Neuron (in vitro differentiated cells): ENCODE results near the gene MTG2.

Experiments used
- H2AFZ ChIP-seq: one replicate; pipeline ENCODE4 v1.6.1; 2013; ENCODE audit warnings: low read depth, mild to moderate bottlenecking, inconsistent platforms, low read length, moderate library complexity
- H3K27me3 ChIP-seq: one replicate; pipeline ENCODE4 v1.6.1; 2013; ENCODE audit warnings: low read length; ENCODE audit not compliant: insufficient read depth
- H3K36me3 ChIP-seq: one replicate; pipeline ENCODE4 v1.6.1; 2013; ENCODE audit warnings: low read length; ENCODE audit not compliant: insufficient read depth
- H3K4me1 ChIP-seq: one replicate; pipeline ENCODE4 v1.6.1; 2013; ENCODE audit warnings: low read length; ENCODE audit not compliant: insufficient read depth
- H3K4me3 ChIP-seq: 2 replicates; pipeline ENCODE4 v1.5.1; 2013; ENCODE audit warnings: mild to moderate bottlenecking, low read length, moderate library complexity
- H3K9me3 ChIP-seq: one replicate; pipeline ENCODE4 v1.6.1; 2013; ENCODE audit warnings: low read length

Gene MTG2

DNA sequence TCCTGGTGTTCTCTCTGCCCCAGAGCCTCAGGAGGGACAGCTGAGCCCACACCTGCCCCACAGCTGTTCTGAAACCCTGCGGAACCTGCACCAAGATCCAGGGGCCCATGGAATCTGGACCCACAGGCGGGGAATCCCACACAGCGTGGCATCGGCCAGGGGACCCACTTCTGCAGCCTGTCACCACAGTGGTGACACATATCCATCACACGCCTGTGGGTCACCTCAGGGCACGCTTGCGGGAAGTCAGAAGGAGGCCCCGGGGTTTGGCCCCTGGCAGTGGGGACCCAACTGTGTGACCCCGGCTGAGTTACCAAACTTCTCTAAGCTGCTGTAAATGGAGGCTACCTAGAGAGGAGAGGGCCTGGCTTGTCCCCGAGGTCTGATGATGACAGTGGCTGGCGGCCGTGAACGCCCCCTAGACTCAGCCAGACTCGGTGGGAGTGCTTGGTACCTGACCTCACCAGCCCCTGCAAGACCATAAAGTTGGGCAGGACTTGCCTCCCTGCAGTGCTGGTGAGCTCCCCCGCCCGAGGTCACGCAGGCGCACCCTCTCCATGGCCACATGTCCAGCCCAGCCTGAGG, 39.5 kb downstream of the MTG2 start:
- Histone ChIP-seq H2AFZ (no peak overlapping the region), H3K27me3 (peaks cover 62% of the 10 kb centered on the region), H3K36me3 (no peaks in the 10 kb centered on the region), H3K4me3 (no peak overlapping the region), H3K9me3 (no peaks in the 10 kb centered on the region), H3K4me1 (peaks cover 26% of the 10 kb centered on the region)

DNA sequence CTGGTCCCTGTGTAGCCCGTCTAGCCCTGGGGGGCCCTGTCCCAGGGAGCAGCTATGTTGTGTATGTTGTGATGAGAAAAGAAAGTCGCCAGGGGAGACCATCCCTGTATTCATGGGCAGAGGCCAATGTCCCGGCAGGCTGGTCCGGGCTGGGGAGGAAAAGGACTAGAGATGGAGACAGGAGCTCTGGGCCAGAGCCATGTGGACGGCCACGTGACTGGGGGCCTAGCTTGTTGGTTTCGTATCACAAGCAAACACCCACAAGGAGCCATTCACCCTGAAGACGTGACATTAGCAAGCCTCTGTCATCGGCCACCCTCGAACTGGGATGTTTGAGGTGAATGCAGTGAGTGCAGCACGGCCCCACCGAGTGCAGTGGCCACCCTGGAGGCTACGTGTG, 40.1 kb downstream of the MTG2 start:
- no peaks in the 10 kb centered on the region for H3K9me3 ChIP-seq
- H3K27me3 ChIP-seq: peaks cover 62% of the 10 kb centered on the region
- no peaks in the 10 kb centered on the region for H3K36me3 ChIP-seq
- H2AFZ ChIP-seq: no peak overlapping the region
- H3K4me3 ChIP-seq: no peak overlapping the region
- peaks cover 26% of the 10 kb centered on the region for H3K4me1 ChIP-seq

DNA sequence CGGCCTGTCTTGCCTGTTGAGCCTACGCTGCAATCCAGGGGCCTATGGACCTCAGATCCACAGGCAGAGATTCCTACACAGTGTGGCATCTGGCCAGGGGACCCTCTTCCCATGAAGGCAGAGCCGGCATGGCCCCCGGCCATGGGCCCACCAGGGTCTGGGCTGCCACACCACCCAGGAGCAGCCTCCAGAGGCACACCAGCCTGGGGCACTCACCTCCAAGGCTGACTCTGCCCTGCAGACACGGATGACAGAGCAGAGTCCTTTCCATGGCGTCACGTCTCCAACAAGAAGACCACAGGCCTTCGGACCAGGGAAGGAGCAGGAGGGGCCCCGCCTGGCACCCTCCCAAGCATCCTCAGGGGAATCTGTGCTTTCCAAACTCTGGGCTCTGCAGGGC, 40.7 kb downstream of the MTG2 start:
- Histone ChIP-seq H3K36me3 (no peaks in the 10 kb centered on the region), H3K27me3 (peaks cover 57% of the 10 kb centered on the region), H3K9me3 (no peaks in the 10 kb centered on the region), H3K4me3 (no peak overlapping the region), H3K4me1 (peaks cover 23% of the 10 kb centered on the region), H2AFZ (no peak overlapping the region)

DNA sequence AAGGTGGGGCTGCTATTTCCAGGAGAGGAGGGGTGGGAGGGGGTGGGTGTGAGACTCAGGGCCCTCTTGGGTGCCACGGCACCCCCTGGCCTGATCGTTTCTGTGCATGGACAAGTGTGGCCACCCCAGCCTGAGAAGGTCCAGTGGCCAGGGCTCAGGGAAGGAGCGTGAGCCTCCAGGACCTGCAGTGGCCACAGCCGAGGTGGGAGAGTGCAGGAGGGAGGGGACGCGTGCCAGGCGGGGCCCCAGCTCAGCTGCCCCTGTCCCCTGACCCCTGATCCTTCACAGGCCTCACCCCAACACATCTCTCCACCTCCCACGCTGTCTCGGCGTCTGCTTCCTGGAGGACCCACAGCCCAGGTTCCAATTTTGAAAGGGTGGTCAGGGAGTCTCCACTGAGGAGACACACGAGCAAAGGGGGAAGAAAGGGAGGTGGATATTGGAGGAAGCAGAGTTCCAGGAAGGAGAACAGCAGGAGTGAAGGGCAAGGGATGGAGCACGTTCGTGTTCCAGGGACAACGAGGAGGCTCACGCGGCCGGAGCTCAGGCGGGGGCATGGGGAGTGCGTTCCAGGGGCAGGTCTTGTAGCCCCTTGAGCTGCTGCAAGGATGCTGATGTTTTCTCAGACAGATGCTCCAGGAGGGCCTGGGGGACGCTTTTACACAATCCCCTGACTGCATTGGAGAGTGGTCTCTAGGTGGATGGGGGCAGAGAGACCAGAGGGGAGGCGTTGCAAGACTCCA, 41.5 kb downstream of the MTG2 start:
- H3K36me3 ChIP-seq: no peaks in the 10 kb centered on the region
- H3K4me3 ChIP-seq: no peak overlapping the region
- H3K9me3 ChIP-seq: no peaks in the 10 kb centered on the region
- H3K27me3 ChIP-seq: peaks cover 55% of the 10 kb centered on the region
- H2AFZ ChIP-seq: no peak overlapping the region
- peaks cover 18% of the 10 kb centered on the region for H3K4me1 ChIP-seq

DNA sequence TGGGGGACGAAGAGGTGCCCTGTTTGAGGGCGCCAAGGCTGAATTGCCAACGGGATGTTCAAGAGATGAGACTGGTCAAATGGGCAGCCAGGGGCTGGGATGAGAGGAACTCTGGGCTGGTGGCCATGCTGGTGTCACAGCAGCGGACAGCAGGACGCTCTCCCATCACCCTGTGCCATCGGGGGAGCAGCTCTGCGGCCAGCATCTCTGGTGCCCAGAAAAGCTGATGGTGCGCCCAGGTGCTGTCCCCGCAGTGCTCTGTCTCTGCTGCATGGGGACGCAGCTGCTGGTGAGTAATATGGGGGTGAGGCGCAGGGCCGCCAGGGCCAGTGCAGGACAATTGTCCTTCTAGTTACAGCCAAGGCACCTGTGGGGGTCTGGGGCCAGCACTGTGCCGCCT, 42.2 kb downstream of the MTG2 start:
- Histone ChIP-seq H3K4me1 (peaks cover 14% of the 10 kb centered on the region), H3K36me3 (no peaks in the 10 kb centered on the region), H3K4me3 (no peak overlapping the region), H3K9me3 (no peaks in the 10 kb centered on the region), H2AFZ (no peak overlapping the region), H3K27me3 (peaks cover 55% of the 10 kb centered on the region)

DNA sequence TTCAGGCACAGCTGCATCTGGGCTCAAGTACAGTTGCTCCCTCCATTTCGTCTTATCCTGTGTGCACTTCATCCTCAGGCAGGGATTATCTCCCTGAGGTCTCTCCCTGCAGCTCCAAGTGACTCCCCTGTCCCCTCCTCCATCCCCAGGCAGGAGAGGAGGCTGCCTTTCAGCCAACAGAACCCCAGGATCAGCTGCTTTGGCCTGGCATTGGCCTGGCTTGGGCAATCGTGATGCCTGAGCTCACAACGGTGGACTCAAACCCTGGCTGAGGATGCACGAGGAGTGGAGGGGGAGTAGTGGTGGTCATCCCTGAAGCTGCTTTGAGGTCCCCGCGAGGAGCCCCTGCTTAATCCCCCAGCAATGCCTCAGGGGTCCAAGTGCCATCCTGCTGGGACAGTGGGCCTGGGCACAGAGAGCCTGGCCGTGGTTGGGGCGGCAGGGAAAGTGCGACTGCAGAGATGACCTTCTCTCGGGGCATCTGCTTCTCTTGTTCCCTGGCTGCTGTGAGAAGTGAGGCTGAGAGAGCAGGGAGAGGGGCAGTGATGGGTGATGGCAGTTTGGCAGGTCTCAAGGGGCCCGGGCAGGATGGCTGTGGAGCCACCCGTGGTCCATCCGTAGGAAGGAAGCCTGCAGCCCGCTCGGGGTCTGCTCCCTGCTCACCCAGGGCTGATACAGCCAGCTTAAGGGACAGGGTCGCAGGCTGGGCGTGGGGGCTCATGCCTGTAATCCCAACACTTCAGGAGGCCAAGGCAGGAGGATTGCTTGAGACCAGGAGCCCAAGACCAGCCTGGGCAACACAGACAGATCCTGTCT, 43.2 kb downstream of the MTG2 start:
- Histone ChIP-seq H3K36me3 (no peaks in the 10 kb centered on the region), H3K9me3 (no peaks in the 10 kb centered on the region), H3K4me1 (peaks cover 7% of the 10 kb centered on the region), H3K27me3 (peaks cover 51% of the 10 kb centered on the region), H2AFZ (no peak overlapping the region), H3K4me3 (no peak overlapping the region)

DNA sequence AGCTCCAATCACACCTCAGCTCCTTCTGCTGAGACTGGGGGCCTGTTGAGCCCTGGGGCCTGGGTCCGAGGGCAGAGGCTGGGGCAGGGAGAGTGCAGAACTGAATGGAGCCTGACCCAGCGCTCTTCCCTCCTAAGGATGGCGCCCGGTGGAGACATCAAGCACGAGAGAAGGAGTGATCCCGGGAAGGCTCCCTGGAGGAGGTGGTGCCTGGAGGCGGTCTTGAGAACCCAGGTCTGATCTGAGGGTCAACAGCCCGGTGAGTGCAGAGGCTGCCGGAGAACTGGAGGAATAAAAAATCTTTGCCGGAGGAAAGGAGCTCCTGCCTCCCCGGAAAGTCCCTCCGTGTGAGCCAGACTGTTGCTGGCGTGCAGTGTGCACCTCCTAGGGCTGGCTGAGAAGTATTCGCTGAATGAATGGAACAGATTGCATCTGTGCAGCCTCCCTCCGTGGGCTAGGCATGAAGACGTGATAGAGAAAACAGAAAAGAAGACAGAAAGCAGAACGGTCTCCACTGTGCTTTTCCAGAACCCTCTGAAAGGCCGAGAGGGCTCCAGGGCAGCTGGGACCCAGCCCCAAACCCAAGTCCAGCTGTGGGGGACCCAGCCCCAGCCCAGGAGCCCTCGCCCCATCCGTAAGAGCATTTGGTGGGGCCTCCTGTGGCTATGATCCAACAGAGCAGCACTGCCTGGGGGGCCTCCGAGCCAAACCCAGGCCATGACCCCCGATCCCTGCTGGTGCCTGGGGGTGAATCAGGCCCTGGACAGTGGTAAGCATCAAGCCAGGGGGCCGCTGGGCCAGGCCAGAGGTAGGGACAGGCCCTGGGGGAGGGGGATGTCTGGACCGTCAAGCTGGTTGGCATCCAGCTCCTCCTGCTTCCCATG, 44.1 kb downstream of the MTG2 start:
- Histone ChIP-seq H2AFZ (no peak overlapping the region), H3K4me3 (no peak overlapping the region), H3K9me3 (no peaks in the 10 kb centered on the region), H3K4me1 (no peaks in the 10 kb centered on the region), H3K27me3 (peaks cover 42% of the 10 kb centered on the region), H3K36me3 (no peaks in the 10 kb centered on the region)

DNA sequence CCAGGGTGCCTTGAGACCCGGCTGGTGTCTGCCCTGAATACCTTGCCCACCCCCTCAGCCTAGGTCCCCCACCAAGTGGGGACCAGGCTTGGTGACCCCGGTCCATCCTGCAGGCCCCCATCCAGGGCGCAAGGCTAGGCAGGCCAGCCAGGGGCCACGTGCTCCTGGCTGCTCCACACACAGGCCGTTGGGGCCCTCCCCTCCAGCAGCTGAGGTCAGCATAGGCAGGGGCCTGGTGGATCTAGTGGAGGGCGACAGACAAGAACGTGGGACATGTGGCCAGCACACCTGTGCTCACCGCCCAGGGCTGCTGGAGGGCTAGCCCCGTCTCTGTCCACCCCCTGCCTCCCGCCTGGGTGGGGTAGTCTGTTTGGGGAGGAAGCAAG, 44.8 kb downstream of the MTG2 start:
- Histone ChIP-seq H3K4me1 (no peaks in the 10 kb centered on the region), H3K27me3 (peaks cover 36% of the 10 kb centered on the region), H2AFZ (no peak overlapping the region), H3K9me3 (no peaks in the 10 kb centered on the region), H3K4me3 (no peak overlapping the region), H3K36me3 (no peaks in the 10 kb centered on the region)

DNA sequence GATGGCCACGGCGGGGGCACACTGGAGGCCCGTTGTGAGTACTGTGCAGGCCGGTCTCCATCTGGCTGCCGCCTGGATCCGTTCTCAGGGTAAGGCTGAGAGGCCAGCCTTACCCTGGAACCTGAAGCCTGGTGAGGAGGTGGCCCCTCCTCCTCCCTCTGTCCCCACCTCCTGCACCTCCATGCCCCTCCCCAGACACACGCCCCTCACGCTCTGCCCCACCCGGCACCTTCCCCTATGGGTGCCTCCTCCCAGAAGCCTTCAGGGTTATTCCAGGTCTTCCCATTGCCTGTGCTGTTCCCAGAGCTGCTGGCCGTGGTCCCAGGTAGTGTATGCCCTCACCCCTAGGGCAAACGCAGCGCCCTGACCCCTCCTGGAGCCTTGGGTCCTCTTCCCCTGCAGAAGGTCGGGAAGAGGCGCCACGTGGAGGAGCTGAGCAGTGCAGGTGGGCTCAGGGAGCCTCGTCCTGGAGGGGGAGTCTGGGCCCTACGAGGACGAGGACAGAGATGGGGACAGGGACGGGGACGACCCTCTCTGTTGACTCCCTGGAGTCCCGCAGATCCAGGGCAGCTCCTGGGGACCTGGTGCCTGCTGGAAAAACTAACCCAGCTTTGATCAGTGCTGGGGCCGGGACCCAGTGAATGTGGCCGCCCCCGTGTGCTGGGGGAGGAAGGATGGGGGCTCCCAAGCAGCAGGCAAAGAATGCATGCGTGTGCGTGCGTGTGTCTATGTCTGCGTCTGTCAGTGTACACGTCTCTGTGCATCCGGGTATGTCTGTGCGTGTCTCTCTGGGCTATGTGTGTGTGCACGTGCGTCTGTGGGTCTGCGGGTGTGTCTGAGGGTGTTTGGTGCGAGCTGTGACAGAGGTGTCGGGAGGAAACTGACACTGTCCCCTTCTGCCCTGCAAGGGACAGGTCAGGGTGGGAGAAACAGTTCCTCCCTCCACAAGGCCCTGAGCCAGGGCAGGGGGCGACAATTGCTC, 45.4 kb downstream of the MTG2 start:
- H3K9me3 ChIP-seq: no peaks in the 10 kb centered on the region
- peaks cover 29% of the 10 kb centered on the region for H3K27me3 ChIP-seq
- H3K36me3 ChIP-seq: no peaks in the 10 kb centered on the region
- H3K4me1 ChIP-seq: no peaks in the 10 kb centered on the region
- no peak overlapping the region for H2AFZ ChIP-seq
- no peak overlapping the region for H3K4me3 ChIP-seq

DNA sequence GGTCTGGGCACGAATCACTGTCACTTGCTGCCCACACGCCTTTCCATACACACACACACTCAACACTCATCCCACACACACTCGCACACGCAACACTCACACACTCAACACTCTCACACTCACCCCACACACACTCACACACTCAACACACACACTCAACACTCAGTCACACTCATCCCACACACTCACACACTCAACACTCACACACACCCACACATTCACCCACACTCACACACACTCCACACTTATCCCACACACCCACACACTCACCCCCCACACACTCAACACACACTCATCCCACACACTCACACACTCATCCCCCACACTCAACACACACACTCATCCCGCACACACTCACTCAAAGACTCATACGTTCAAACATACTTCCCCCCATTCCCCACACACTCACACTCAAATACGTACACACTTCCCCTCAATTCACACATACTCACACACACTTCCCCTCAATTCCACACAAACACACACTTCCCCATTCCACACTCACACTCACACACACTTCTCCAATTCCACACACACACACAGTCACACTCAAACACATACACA, 46.2 kb downstream of the MTG2 start:
- Histone ChIP-seq H3K9me3 (no peaks in the 10 kb centered on the region), H3K4me1 (peaks cover under 1% of the 10 kb centered on the region), H2AFZ (no peak overlapping the region), H3K36me3 (no peaks in the 10 kb centered on the region), H3K27me3 (peaks cover 23% of the 10 kb centered on the region), H3K4me3 (no peak overlapping the region)

DNA sequence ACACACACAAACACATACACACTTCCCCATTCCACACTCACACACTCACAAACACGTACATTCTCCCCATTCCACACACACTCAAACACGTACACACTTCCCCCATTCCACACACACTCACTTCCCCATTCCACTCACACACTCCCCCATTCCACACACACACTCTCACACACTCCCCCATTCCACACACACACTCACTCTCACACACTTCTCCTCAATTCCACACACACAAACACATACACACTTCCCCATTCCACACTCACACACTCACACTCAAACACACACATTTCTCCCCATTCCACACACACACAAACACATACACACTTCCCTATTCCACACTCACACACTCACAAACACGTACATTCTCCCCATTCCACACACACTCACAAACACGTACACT, 46.8 kb downstream of the MTG2 start:
- H3K27me3 ChIP-seq: peaks cover 17% of the 10 kb centered on the region
- H3K36me3 ChIP-seq: no peaks in the 10 kb centered on the region
- no peak overlapping the region for H2AFZ ChIP-seq
- H3K4me1 ChIP-seq: peaks cover 6% of the 10 kb centered on the region
- H3K9me3 ChIP-seq: no peaks in the 10 kb centered on the region
- H3K4me3 ChIP-seq: no peak overlapping the region

DNA sequence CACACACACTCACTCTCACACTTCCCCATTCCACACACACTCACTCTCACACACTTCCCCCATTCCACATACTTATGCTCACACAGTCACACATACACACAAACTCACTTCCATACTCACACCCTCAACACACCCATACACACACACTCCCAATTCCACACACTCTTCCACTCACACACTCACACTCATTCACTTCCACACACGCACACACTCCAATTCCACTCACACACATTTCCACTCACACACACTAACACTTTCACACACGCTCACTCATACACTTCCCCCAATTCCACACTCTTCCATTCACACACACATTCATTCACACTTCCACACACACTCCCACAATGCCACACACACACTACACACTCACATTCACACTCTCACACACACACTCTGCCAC, 47.4 kb downstream of the MTG2 start:
- H3K9me3 ChIP-seq: no peaks in the 10 kb centered on the region

More for the DNA sequence above, 47.4 kb downstream of the MTG2 start:
- Histone ChIP-seq H3K36me3 (no peaks in the 10 kb centered on the region), H3K4me1 (peaks cover 12% of the 10 kb centered on the region), H3K4me3 (no peak overlapping the region), H3K27me3 (peaks cover 12% of the 10 kb centered on the region), H2AFZ (no peak overlapping the region)
